Measurements from ENCODE around the gene CYP2S1. TPM values are rescaled to one million over a fixed set of nuclear protein-coding genes. Genes with fewer than 3 reads are reported as not detected.
"Not testable (repeated sequence)": the region's sequence is repeated elsewhere in the genome, so short reads cannot be mapped to it uniquely, and the experiment has no call there.

Gene CYP2S1
- total and polyA plus RNA-seq, 7 donors = 0.10 to 1.1 (median 0.50) TPM

DNA sequence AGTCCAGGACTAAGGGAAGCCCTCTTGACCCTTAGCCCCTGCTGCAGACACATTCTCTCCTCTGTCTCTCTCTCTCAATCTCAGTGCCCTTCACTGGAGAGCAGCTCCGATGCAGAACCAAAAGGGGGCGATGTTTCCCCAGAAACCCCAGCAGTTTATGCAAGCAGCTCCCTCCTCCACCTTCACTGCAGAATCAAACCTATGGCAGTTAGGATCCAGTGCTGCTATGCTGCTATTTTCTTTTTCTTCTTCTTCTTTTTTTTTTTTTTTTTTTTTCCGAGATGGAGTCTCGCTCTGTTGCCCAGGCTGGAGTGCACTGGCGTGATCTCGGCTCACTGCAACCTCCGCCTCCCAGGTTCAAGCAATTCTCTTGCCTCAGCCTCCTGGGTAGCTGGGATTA lies 11.3 kb downstream of the CYP2S1 start:
- not testable (repeated sequence) for H3K4me1 ChIP-seq; H3K27ac ChIP-seq; H3K27me3 ChIP-seq (ENCODE audit: insufficient read depth in 3 of 3, low read length in 2 of 3); H3K4me3 ChIP-seq; H3K36me3 ChIP-seq (ENCODE audit: insufficient read depth in 1 of 2, low read depth in 1 of 2); H3K9me3 ChIP-seq
- DNase-seq = peak; percentile 74 to 84
- 0 to 42% (median 31%) methylated on average over 2 to 5 of the region's 7 CpGs for WGBS, 3 donors
- TF ChIP-seq, protein P1, sequence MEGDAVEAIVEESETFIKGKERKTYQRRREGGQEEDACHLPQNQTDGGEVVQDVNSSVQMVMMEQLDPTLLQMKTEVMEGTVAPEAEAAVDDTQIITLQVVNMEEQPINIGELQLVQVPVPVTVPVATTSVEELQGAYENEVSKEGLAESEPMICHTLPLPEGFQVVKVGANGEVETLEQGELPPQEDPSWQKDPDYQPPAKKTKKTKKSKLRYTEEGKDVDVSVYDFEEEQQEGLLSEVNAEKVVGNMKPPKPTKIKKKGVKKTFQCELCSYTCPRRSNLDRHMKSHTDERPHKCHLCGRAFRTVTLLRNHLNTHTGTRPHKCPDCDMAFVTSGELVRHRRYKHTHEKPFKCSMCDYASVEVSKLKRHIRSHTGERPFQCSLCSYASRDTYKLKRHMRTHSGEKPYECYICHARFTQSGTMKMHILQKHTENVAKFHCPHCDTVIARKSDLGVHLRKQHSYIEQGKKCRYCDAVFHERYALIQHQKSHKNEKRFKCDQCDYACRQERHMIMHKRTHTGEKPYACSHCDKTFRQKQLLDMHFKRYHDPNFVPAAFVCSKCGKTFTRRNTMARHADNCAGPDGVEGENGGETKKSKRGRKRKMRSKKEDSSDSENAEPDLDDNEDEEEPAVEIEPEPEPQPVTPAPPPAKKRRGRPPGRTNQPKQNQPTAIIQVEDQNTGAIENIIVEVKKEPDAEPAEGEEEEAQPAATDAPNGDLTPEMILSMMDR (IDR thresholded peaks at IDR 0.05) = peak; percentile 79
- ATAC-seq = peak; percentile 86 to 95 (median 92)
- intact Hi-C loops (cut with DNase I) = loop anchor here (1.0 to 10.0 kb wide), 4 partner anchors 58 to 230 kb away; partner anchors contain the start of gene DMAC2 (in 1 of the 2)

DNA sequence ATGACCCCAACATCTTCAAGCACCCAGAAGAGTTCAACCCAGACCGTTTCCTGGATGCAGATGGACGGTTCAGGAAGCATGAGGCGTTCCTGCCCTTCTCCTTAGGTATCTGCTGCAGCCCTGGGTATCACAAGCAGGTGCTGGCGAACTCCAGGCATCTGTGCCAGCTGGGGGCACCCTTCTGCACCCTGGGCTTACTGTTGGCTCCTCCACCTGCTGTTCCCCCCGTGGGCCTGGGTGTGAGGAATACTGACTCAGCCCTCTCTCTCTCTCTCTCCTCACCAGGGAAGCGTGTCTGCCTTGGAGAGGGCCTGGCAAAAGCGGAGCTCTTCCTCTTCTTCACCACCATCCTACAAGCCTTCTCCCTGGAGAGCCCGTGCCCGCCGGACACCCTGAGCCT lies 13.0 kb downstream of the CYP2S1 start:
- TF ChIP-seq, protein P1 (IDR thresholded peaks at IDR 0.05) = no peak
- H3K27ac ChIP-seq = no peak overlapping the region
- no peaks in the 10 kb centered on the region for H3K4me1 ChIP-seq
- no peaks in the 10 kb centered on the region for H3K36me3 ChIP-seq (ENCODE audit: insufficient read depth in 1 of 2, low read depth in 1 of 2)
- no peak for ATAC-seq
- H3K27me3 ChIP-seq (ENCODE audit: insufficient read depth in 3 of 3, low read length in 2 of 3) = no peaks in the 10 kb centered on the region
- DNase-seq = no peak
- intact Hi-C loops (cut with DNase I) = loop anchor here (2.0 to 10.0 kb wide), 3 partner anchors 55 to 229 kb away; partner anchors contain the start of gene DMAC2 (in 1 of the 2)
- WGBS, 3 donors = 56 to 67% (median 63%) methylated on average over 9 to 10 of the region's 10 CpGs
- H3K4me3 ChIP-seq = no peak overlapping the region
- H3K9me3 ChIP-seq = no peaks in the 10 kb centered on the region

DNA sequence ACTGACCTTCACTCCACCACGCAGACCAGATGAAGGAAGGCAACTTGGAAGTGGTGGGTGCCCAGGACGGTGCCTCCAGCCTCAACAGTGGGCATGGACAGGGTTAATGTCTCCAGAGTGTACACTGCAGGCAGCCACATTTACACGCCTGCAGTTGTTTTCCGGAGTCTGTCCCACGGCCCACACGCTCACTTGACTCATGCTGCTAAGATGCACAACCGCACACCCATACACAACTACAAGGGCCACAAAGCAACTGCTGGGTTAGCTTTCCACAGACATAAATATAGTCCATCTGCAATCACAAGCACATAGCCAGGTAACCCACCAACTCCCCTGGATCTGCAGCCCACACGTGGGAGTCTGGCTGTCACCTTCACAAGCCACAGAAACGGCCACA lies 13.4 kb downstream of the CYP2S1 start:
- Histone ChIP-seq H3K9me3 (no peaks in the 10 kb centered on the region), H3K4me3 (no peak overlapping the region), H3K4me1 (no peaks in the 10 kb centered on the region), H3K27ac (peak overlapping the region; percentile 23), H3K36me3 (ENCODE audit: insufficient read depth in 1 of 2, low read depth in 1 of 2) (no peaks in the 10 kb centered on the region), H3K27me3 (ENCODE audit: insufficient read depth in 3 of 3, low read length in 2 of 3) (peaks cover 0 to 2% (median 0%) of the 10 kb centered on the region in 3 donors)
- TF ChIP-seq, protein P1 (IDR thresholded peaks at IDR 0.05) = no peak
- DNase-seq (no peak), ATAC-seq (no peak)
- intact Hi-C loops (cut with DNase I) = loop anchor here (2.0 to 10.0 kb wide), 2 partner anchors 54 to 228 kb away; partner anchors contain the start of gene DMAC2 (in 1 of the 2)
- WGBS, 3 donors = 43 to 60% (median 47%) methylated on average over 9 of the region's 9 CpGs

DNA sequence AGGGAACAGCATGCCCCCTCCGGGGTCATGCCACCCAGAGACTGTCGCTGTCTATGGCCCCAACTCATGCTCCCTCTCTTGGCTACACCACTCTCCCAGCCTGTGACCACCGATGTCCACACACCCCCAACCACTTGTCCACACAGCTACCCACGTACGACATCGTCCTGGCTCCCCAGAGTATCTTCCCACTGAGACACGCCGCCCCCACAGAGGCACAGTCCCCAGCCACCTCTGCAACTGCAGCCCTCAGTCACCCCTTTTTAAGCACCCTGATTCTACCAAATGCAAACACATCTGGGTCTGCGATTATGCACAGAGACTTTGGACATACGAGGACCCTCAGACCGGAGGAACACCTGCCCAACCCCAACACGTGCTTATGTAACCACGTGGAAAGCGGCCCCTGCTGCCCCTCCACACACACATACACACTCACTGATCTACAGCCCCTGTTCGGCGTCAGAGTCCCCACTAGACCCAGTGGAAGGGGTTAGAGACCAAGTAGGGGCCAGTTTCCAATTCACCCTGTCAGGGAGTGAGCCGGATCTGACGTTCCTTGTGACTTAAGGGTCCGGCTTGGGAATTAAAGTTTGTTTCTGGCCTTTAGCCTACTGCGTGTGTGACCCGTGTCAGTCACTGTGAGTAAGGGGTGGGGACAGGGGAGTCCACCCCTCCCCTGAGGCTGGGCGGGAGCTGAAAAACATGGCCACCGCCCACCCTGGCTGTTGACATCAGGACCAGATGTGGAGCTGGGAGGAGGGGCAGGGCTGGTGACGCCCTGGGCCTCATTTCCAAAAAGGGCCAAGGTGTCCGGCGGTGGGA lies 14.1 kb downstream of the CYP2S1 start:
- H3K27me3 ChIP-seq (ENCODE audit: insufficient read depth in 3 of 3, low read length in 2 of 3) = peaks cover 0 to 4% (median 0%) of the 10 kb centered on the region in 3 donors
- ATAC-seq (peak in 3 of 4 donors; percentile 53 to 79 (median 60)), DNase-seq (peak; percentile 83 to 94)
- H3K4me3 ChIP-seq = peak overlapping the region; percentile 11
- no peaks in the 10 kb centered on the region for H3K4me1 ChIP-seq
- no peaks in the 10 kb centered on the region for H3K36me3 ChIP-seq (ENCODE audit: insufficient read depth in 1 of 2, low read depth in 1 of 2)
- TF ChIP-seq, protein P1 (IDR thresholded peaks at IDR 0.05) = no peak
- intact Hi-C loops (cut with DNase I) = loop anchor here (2.0 to 10.0 kb wide), 2 partner anchors 54 to 228 kb away; partner anchors contain the start of gene DMAC2 (in 1 of the 2)
- no peaks in the 10 kb centered on the region for H3K9me3 ChIP-seq
- H3K27ac ChIP-seq = peak overlapping the region; percentile 23
- 28 to 43% (median 33%) methylated on average over 24 to 26 of the region's 26 CpGs for WGBS, 3 donors

All from psoas muscle (tissue), 8 donors.